H9 (cell line): ENCODE data around the gene ABLIM1. TPM values are rescaled to one million over a fixed set of nuclear protein-coding genes. Genes with fewer than 3 reads are reported as not detected.
A peak's percentile ranks its signal among the peaks of the same experiment; 100 is the strongest.

Experiments used
- DNase-seq: peaks from one replicate; pipeline ENCODE4 v3.0.0-alpha.2; 2017
- H2AFZ ChIP-seq: one replicate; pipeline ENCODE4 v1.6.1; 2013; ENCODE audit warnings: mild to moderate bottlenecking, low read length, control low read depth, moderate library complexity
- H2AK5ac ChIP-seq: 2 replicates; pipeline ENCODE4 v1.6.1; 2013; ENCODE audit warnings: low read length, control low read depth, mixed read lengths; ENCODE audit not compliant: insufficient read length
- H2BK120ac ChIP-seq: one replicate; pipeline ENCODE4 v1.6.1; 2013; ENCODE audit warnings: low read depth, mild to moderate bottlenecking, low read length, control low read depth, inconsistent platforms; ENCODE audit not compliant: poor library complexity, severe bottlenecking
- H2BK12ac ChIP-seq: 2 replicates; pipeline ENCODE4 v1.6.1; 2013; ENCODE audit warnings: low read length, control low read depth, mixed read lengths, low read depth; ENCODE audit not compliant: insufficient read length
- H2BK15ac ChIP-seq: 2 replicates; pipeline ENCODE4 v1.6.1; 2013; ENCODE audit warnings: low read depth, low read length, control low read depth
- H2BK20ac ChIP-seq: one replicate; pipeline ENCODE4 v1.6.1; 2013; ENCODE audit warnings: low read depth, mild to moderate bottlenecking, low read length, control low read depth, inconsistent platforms; ENCODE audit not compliant: poor library complexity, severe bottlenecking
- H2BK5ac ChIP-seq: 2 replicates; pipeline ENCODE4 v1.6.1; 2013; ENCODE audit warnings: low read length, control low read depth, mixed read lengths; ENCODE audit not compliant: insufficient read length
- H3K14ac ChIP-seq: 2 replicates; pipeline ENCODE4 v1.6.1; 2013; ENCODE audit warnings: low read length, control low read depth; ENCODE audit not compliant: insufficient read depth
- H3K18ac ChIP-seq: 2 replicates; pipeline ENCODE4 v1.6.1; 2013; ENCODE audit warnings: low read depth, mild to moderate bottlenecking, mixed read lengths, low read length, control low read depth; ENCODE audit not compliant: insufficient read length
- H3K23ac ChIP-seq: 2 replicates; pipeline ENCODE4 v1.6.1; 2013; ENCODE audit warnings: low read length, control low read depth, mixed read lengths, low read depth; ENCODE audit not compliant: insufficient read length
- H3K23me2 ChIP-seq: 2 replicates; pipeline ENCODE4 v1.6.1; 2013; ENCODE audit warnings: low read depth, mild to moderate bottlenecking, mixed read lengths, low read length, control low read depth; ENCODE audit not compliant: insufficient read length, poor library complexity, severe bottlenecking
- H3K27ac ChIP-seq: 2 replicates; pipeline ENCODE4 v1.5.1; 2013; ENCODE audit warnings: low read length, control low read depth, mixed read lengths, low read depth; ENCODE audit not compliant: insufficient read length
- H3K27me3 ChIP-seq: 2 replicates; pipeline ENCODE4 v1.6.1; 2013; ENCODE audit warnings: low read length, control low read depth, inconsistent platforms; ENCODE audit not compliant: insufficient read depth
- H3K4ac ChIP-seq: 2 replicates; pipeline ENCODE4 v1.6.1; 2013; ENCODE audit warnings: low read depth, mild to moderate bottlenecking, control low read depth, inconsistent platforms, low read length, moderate library complexity
- H3K4me1 ChIP-seq: 2 replicates; pipeline ENCODE4 v1.6.1; 2013; ENCODE audit warnings: low read length, control low read depth, inconsistent platforms; ENCODE audit not compliant: insufficient read depth
- H3K4me2 ChIP-seq: 2 replicates; pipeline ENCODE4 v1.6.1; 2013; ENCODE audit warnings: low read length, control low read depth, mixed read lengths; ENCODE audit not compliant: insufficient read length, insufficient read depth
- H3K56ac ChIP-seq: 2 replicates; pipeline ENCODE4 v1.6.1; 2013; ENCODE audit warnings: low read depth, mild to moderate bottlenecking, mixed read lengths, low read length, control low read depth; ENCODE audit not compliant: insufficient read length
- H3K79me1 ChIP-seq: 2 replicates; pipeline ENCODE4 v1.6.1; 2013; ENCODE audit warnings: low read depth, mild to moderate bottlenecking, moderate library complexity, low read length, control low read depth, inconsistent platforms; ENCODE audit not compliant: insufficient read depth, poor library complexity, severe bottlenecking
- H3K79me2 ChIP-seq: 2 replicates; pipeline ENCODE4 v1.6.1; 2013; ENCODE audit warnings: low read length, control low read depth, inconsistent platforms; ENCODE audit not compliant: insufficient read depth
- H3K9ac ChIP-seq: 2 replicates; pipeline ENCODE4 v1.6.1; 2013; ENCODE audit warnings: low read length, control low read depth, mixed read lengths; ENCODE audit not compliant: insufficient read length; ENCODE audit errors: extremely low read depth
- H3K9me3 ChIP-seq: one replicate; pipeline ENCODE4 v1.6.1; 2013; ENCODE audit warnings: low read depth, low read length, inconsistent platforms; ENCODE audit not compliant: control insufficient read depth
- H3T11ph ChIP-seq: one replicate; pipeline ENCODE4 v1.6.1; 2013; ENCODE audit warnings: mild to moderate bottlenecking, low read length, control low read depth, inconsistent platforms
- H4K20me1 ChIP-seq: one replicate; pipeline ENCODE4 v1.6.1; 2013; ENCODE audit not compliant: control insufficient read depth, insufficient read length, insufficient read depth
- H4K5ac ChIP-seq: 2 replicates; pipeline ENCODE4 v1.6.1; 2013; ENCODE audit warnings: low read depth, mild to moderate bottlenecking, mixed read lengths, low read length, control low read depth; ENCODE audit not compliant: insufficient read length
- H4K8ac ChIP-seq: replicated peaks from 2 replicates; pipeline ENCODE4 v1.6.1; 2013; ENCODE audit warnings: low read length, control low read depth, mixed read lengths, low read depth; ENCODE audit not compliant: insufficient read length
- H4K91ac ChIP-seq: 2 replicates; pipeline ENCODE4 v1.6.1; 2013; ENCODE audit warnings: low read depth, mild to moderate bottlenecking, moderate library complexity, mixed read lengths, low read length, control low read depth; ENCODE audit not compliant: insufficient read length
- H3K27ac Mint-ChIP-seq, 3 experiments: 2 replicates in 2 of 3; 3 replicates in 1 of 3; pipeline ENCODE4 v1.8.0; 2020 to 2021; ENCODE audit warnings: mixed read lengths in 3 of 3, mild to moderate bottlenecking in 1 of 3, moderate library complexity in 1 of 3
- H3K27me3 Mint-ChIP-seq: 2 replicates; pipeline ENCODE4 v1.8.0; 2021; ENCODE audit warnings: low read depth, mild to moderate bottlenecking, moderate library complexity, mixed read lengths
- H3K36me3 Mint-ChIP-seq, 3 experiments: 2 replicates in 2 of 3; 3 replicates in 1 of 3; pipeline ENCODE4 v1.8.0; 2020 to 2021; ENCODE audit warnings: low read depth in 3 of 3, mixed read lengths in 3 of 3; ENCODE audit not compliant: insufficient read depth in 1 of 3
- H3K4me1 Mint-ChIP-seq, 2 experiments: 2 replicates each; pipeline ENCODE4 v1.8.0; 2020; ENCODE audit warnings: mixed read lengths in 2 of 2
- H3K4me3 Mint-ChIP-seq, 2 experiments: 2 replicates in 1 of 2; 3 replicates in 1 of 2; pipeline ENCODE4 v1.8.0; 2020 to 2021; ENCODE audit warnings: mild to moderate bottlenecking in 2 of 2, mixed read lengths in 2 of 2, moderate library complexity in 1 of 2
- H3K9me3 Mint-ChIP-seq, 2 experiments: 2 replicates in 1 of 2; 3 replicates in 1 of 2; pipeline ENCODE4 v1.8.0; 2020; ENCODE audit warnings: mild to moderate bottlenecking in 2 of 2, mixed read lengths in 2 of 2, moderate library complexity in 1 of 2
- CTCF ChIP-seq: fragments of 200-600 bp; sonication (generic); conservative IDR thresholded peaks from 3 replicates; pipeline ENCODE4 v1.8.0; 2021; ENCODE audit warnings: antibody characterized with exemption, mild to moderate bottlenecking
- WGBS: extraction: QIAGEN DNeasy Blood & Tissue Kit; methylation state at CpG from one replicate; pipeline ENCODE4 v1.1.7; 2013; ENCODE audit warnings: missing lambda C conversion rate, low lambda C conversion rate, mixed read lengths; ENCODE audit not compliant: insufficient read length; ENCODE audit errors: extremely low coverage; 5-methylcytosine and 5-hydroxymethylcytosine counted together
- total RNA-seq: library from RNA; stranded (reverse); gene quantifications from 2 replicates; pipeline ENCODE4 v1.2.1, GENCODE V29; 2021

The ABLIM1 gene
- total RNA-seq, 1 experiment from 2014 or later = 32.1 TPM

GRCh38 chr10:114523876-114524275 is 134.2 kb downstream of the ABLIM1 start:
- no peaks in the 10 kb centered on the region for H3K9me3 ChIP-seq
- Mint-ChIP-seq H3K27ac (peak overlapping the region in 1 of 3 experiments; percentile 66; a peak in 1 of 7 replicates), H3K36me3 (peaks cover 0 to 2% (median 0%) of the 10 kb centered on the region in 3 experiments; a peak in 2 of 7 replicates), H3K4me3 (no peak overlapping the region), H3K27me3 (no peaks in the 10 kb centered on the region; the same call in 1 of the 2 replicates), H3K4me1 (peaks cover 71 to 75% of the 10 kb centered on the region in 2 experiments), H3K9me3 (no peaks in the 10 kb centered on the region; a peak in 1 of 5 replicates)
- no peak overlapping the region for H3K9ac ChIP-seq
- H2BK20ac ChIP-seq = no peak overlapping the region
- H3K14ac ChIP-seq = no peak overlapping the region
- H3K23ac ChIP-seq = no peak overlapping the region
- no peak overlapping the region for H3T11ph ChIP-seq
- no peak overlapping the region for H2BK15ac ChIP-seq
- no peak overlapping the region for H4K8ac ChIP-seq
- peaks cover 10% of the 10 kb centered on the region for H3K23me2 ChIP-seq
- H4K5ac ChIP-seq = no peak overlapping the region
- WGBS = no CpG with 5 or more reads among the region's 3 CpGs
- H2AK5ac ChIP-seq = no peak overlapping the region
- no peaks in the 10 kb centered on the region for H3K79me1 ChIP-seq
- no peak overlapping the region for H2BK120ac ChIP-seq
- no peak for TF ChIP-seq CTCF
- peaks cover 11% of the 10 kb centered on the region; the same call in 1 of the 2 replicates for H3K4me1 ChIP-seq
- DNase-seq = no peak
- no peak overlapping the region for H3K4me2 ChIP-seq
- no peak overlapping the region for H4K91ac ChIP-seq
- H3K18ac ChIP-seq = no peak overlapping the region
- H2BK5ac ChIP-seq = no peak overlapping the region
- H3K4ac ChIP-seq = no peak overlapping the region
- H4K20me1 ChIP-seq = no peaks in the 10 kb centered on the region
- H2BK12ac ChIP-seq = no peak overlapping the region
- H3K79me2 ChIP-seq = peaks cover 2% of the 10 kb centered on the region; the same call in 1 of the 2 replicates
- H3K27ac ChIP-seq = no peak overlapping the region
- no peak overlapping the region for H2AFZ ChIP-seq
- H3K56ac ChIP-seq = no peak overlapping the region
- H3K27me3 ChIP-seq = no peaks in the 10 kb centered on the region
